ENCODE data around the gene ADAMTS18. TPM values are rescaled to one million over a fixed set of nuclear protein-coding genes. Genes with fewer than 3 reads are reported as not detected.

ADAMTS18 gene
- total and polyA plus RNA-seq, 8 donors = 0.55 to 7.0 TPM; not detected in 6

DNA sequence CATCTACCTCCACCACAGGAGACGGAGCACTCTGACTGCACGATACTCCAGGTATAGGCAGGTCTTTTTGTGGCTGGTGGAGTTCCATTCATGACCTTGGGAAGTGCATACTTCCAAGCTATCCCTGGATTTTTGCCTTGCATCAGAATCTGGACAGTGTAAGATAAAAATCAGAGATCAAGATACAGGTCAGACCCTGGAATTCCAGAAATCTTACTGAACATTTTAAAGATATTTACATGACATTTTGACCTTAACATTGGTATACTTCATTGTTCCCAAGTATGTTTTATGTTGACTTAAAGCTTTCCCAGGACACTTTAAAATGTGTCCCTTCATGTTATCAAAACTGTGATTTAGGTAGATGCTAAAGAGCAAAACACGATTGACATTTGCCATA lies 134.6 kb downstream of the ADAMTS18 start:
- 75 to 84% (median 80%) methylated on average over 3 of the region's 3 CpGs for WGBS, 5 donors
- Histone ChIP-seq H3K27ac (no peak overlapping the region), H3K27me3 (peaks cover 0 to 76% (median 23%) of the 10 kb centered on the region in 3 donors), H3K36me3 (no peaks in the 10 kb centered on the region), H3K9me3 (no peaks in the 10 kb centered on the region), H3K4me3 (no peak overlapping the region), H3K4me1 (peaks cover 0 to 4% (median 0%) of the 10 kb centered on the region in 4 donors)
- TF ChIP-seq POLR2A (IDR thresholded peaks at IDR 0.05) (no peak), EP300 (IDR thresholded peaks at IDR 0.05) (no peak), POLR2AphosphoS5 (IDR thresholded peaks at IDR 0.05) (no peak)
- TF ChIP-seq, protein P1, sequence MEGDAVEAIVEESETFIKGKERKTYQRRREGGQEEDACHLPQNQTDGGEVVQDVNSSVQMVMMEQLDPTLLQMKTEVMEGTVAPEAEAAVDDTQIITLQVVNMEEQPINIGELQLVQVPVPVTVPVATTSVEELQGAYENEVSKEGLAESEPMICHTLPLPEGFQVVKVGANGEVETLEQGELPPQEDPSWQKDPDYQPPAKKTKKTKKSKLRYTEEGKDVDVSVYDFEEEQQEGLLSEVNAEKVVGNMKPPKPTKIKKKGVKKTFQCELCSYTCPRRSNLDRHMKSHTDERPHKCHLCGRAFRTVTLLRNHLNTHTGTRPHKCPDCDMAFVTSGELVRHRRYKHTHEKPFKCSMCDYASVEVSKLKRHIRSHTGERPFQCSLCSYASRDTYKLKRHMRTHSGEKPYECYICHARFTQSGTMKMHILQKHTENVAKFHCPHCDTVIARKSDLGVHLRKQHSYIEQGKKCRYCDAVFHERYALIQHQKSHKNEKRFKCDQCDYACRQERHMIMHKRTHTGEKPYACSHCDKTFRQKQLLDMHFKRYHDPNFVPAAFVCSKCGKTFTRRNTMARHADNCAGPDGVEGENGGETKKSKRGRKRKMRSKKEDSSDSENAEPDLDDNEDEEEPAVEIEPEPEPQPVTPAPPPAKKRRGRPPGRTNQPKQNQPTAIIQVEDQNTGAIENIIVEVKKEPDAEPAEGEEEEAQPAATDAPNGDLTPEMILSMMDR (IDR thresholded peaks at IDR 0.05) = no peak
- DNase-seq = no peak
- intact Hi-C loops (cut with DNase I; ENCODE audit: low total_unique reads) = no loop called here

DNA sequence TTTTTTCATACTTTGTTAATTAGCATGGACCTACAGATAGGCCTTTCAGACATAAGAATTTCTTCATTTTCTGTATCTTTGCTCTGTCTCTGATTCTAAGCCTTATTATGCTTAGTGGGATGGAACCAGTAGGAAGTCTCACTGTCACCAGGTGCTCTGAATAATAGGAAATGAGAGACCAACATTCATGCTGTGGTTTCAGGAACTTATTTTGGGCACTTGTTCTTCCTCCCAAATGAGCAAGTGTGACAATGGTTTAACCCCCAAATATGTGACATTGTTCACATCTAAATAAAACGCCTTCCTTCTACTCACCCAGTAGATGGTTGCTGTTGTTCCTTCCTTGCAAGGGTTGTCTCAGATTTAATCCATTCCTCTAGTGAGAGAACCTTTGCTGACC lies 135.4 kb downstream of the ADAMTS18 start:
- no peak for DNase-seq
- intact Hi-C loops (cut with DNase I; ENCODE audit: low total_unique reads) = no loop called here

DNA sequence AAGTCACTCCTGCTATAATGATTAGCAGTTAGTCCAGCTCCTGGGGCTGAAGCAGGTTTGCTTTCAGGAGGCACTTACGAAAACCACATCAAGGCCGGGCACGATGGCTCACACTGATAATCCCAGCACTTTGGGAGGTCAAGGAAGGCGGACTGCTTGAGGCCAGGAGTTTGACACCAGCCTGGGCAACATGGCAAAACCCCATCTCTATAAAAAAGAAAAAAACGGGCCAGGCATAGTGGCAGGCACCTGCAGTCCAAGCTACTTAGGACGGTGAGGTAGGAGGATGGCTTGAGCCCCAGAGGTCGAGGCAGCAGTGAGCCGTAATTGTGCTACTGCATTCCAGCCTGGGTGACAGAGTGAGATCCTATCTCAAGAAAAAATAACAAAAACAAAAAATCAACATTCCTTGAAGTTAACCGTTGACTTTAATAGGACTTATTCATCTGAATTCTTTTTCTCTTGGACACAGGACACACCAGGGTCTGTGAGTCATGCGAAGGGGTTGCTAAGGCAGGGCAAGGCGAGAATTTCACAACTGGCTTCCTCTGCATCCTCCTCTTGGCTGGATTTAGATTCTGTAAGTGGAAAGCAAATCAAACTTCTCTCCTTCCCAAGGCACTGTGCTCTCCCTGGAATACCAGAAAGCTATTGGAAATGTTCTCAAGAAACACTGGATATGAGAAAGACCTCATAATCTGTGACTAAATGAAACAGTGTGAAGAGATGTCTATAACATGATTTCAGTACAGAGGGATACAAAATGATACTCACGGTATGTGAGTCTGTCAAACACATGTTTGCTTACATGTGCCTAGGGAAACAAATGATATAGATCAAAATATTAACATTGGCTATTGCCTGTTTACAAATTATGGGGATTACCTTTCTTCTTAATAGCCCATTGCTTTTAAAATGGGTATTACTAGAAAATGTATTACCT lies 136.1 kb downstream of the ADAMTS18 start:
- H3K27ac ChIP-seq = no peak overlapping the region
- WGBS, 5 donors = 27 to 54% (median 34%) methylated on average over 12 of the region's 12 CpGs
- H3K27me3 ChIP-seq = peaks cover 0 to 86% (median 25%) of the 10 kb centered on the region in 3 donors
- H3K9me3 ChIP-seq = no peaks in the 10 kb centered on the region
- no peak overlapping the region for H3K4me3 ChIP-seq
- TF ChIP-seq POLR2A (IDR thresholded peaks at IDR 0.05) (no peak), POLR2AphosphoS5 (IDR thresholded peaks at IDR 0.05) (no peak), EP300 (IDR thresholded peaks at IDR 0.05) (no peak)
- TF ChIP-seq, protein P1 (IDR thresholded peaks at IDR 0.05) = no peak
- no peaks in the 10 kb centered on the region for H3K36me3 ChIP-seq
- peak in 1 of 2 donors; percentile 39 for DNase-seq
- H3K4me1 ChIP-seq = no peaks in the 10 kb centered on the region
- intact Hi-C loops (cut with DNase I; ENCODE audit: low total_unique reads) = no loop called here

More for the DNA sequence above, 135.4 kb downstream of the ADAMTS18 start:
- H3K4me3 ChIP-seq = no peak overlapping the region
- 79 to 95% (median 86%) methylated on average over 1 of the region's 1 CpG for WGBS, 5 donors
- no peak for TF ChIP-seq EP300 (IDR thresholded peaks at IDR 0.05)
- no peak for TF ChIP-seq POLR2A (IDR thresholded peaks at IDR 0.05)
- TF ChIP-seq, protein P1 (IDR thresholded peaks at IDR 0.05) = no peak
- TF ChIP-seq POLR2AphosphoS5 (IDR thresholded peaks at IDR 0.05) = no peak
- H3K36me3 ChIP-seq = no peaks in the 10 kb centered on the region
- peaks cover 0 to 85% (median 25%) of the 10 kb centered on the region in 3 donors for H3K27me3 ChIP-seq
- no peaks in the 10 kb centered on the region for H3K4me1 ChIP-seq
- no peaks in the 10 kb centered on the region for H3K9me3 ChIP-seq
- no peak overlapping the region for H3K27ac ChIP-seq

DNA sequence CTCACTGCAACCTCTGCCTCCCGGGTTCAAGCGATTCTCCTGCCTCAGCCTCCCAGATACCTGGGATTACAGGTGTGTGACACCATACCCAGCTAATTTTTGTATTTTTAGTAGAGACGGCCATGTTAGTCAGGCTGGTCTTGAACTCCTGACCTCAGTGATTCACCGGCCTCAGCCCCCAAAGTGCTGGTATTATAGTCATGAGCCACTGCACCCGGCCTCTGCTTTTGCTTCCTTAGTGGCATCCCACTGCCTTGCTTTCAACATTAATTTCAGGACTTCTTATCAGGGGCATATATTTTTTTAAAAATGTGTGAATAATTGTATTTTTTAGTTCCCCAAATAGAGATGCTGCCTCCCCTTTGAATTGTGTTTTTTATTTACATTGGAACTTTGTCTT lies 136.8 kb downstream of the ADAMTS18 start:
- Histone ChIP-seq H3K27me3 (peaks cover 0 to 87% (median 26%) of the 10 kb centered on the region in 3 donors), H3K27ac (no peak overlapping the region), H3K9me3 (no peaks in the 10 kb centered on the region), H3K36me3 (no peaks in the 10 kb centered on the region), H3K4me1 (no peaks in the 10 kb centered on the region), H3K4me3 (no peak overlapping the region)
- 67 to 93% (median 80%) methylated on average over 5 of the region's 5 CpGs for WGBS, 5 donors
- intact Hi-C loops (cut with DNase I; ENCODE audit: low total_unique reads) = no loop called here
- no peak for DNase-seq
- TF ChIP-seq, protein P1 (IDR thresholded peaks at IDR 0.05) = no peak
- TF ChIP-seq POLR2A (IDR thresholded peaks at IDR 0.05) = no peak
- no peak for TF ChIP-seq EP300 (IDR thresholded peaks at IDR 0.05)
- TF ChIP-seq POLR2AphosphoS5 (IDR thresholded peaks at IDR 0.05) = no peak

Measured in stomach (tissue), 9 donors.